MM.1S (cell line): ENCODE results near the gene RPL3.

ENCODE experiments used
- DNase-seq: peaks from one replicate; pipeline ENCODE4 v3.0.0-alpha.2; 2015
- H2AFZ ChIP-seq: fragments of 300-600 bp; sonication (generic); 2 replicates; pipeline ENCODE4 v1.6.0; 2016; ENCODE audit warnings: antibody characterized with exemption, low read length
- H3F3A ChIP-seq: fragments of 300-600 bp; sonication (generic); 2 replicates; pipeline ENCODE4 v1.6.1; 2016; ENCODE audit warnings: mild to moderate bottlenecking, antibody characterized with exemption, low read length, moderate library complexity, mixed read lengths; ENCODE audit not compliant: insufficient read depth
- H3K27ac ChIP-seq: fragments of 300-600 bp; sonication (generic); 2 replicates; pipeline ENCODE4 v1.5.1; 2016; ENCODE audit warnings: mild to moderate bottlenecking, low read length
- H3K27me3 ChIP-seq: fragments of 300-600 bp; sonication (generic); replicated peaks from 2 replicates; pipeline ENCODE4 v1.6.0; 2016; ENCODE audit warnings: low read length; ENCODE audit not compliant: insufficient read depth
- H3K36me3 ChIP-seq: fragments of 300-600 bp; sonication (generic); replicated peaks from 2 replicates; pipeline ENCODE4 v1.6.1; 2016; ENCODE audit warnings: mild to moderate bottlenecking, low read length, mixed read lengths; ENCODE audit not compliant: insufficient read depth
- H3K4me1 ChIP-seq: fragments of 300-600 bp; sonication (generic); 2 replicates; pipeline ENCODE4 v1.6.1; 2016; ENCODE audit warnings: low read length, mixed read lengths
- H3K4me2 ChIP-seq: fragments of 300-600 bp; sonication (generic); 2 replicates; pipeline ENCODE4 v1.6.0; 2016; ENCODE audit warnings: low read depth, low read length
- H3K4me3 ChIP-seq: fragments of 300-600 bp; sonication (generic); 2 replicates; pipeline ENCODE4 v1.5.1; 2016; ENCODE audit warnings: low read length, mixed read lengths
- H3K79me2 ChIP-seq: fragments of 300-600 bp; sonication (generic); 2 replicates; pipeline ENCODE4 v1.6.1; 2016; ENCODE audit warnings: mixed run types, low read length, mixed read lengths
- H3K9ac ChIP-seq: fragments of 300-600 bp; sonication (generic); 2 replicates; pipeline ENCODE4 v1.6.1; 2016; ENCODE audit warnings: low read length, mixed read lengths
- H3K9me2 ChIP-seq: fragments of 300-600 bp; sonication (generic); replicated peaks from 2 replicates; pipeline ENCODE4 v1.6.1; 2016; ENCODE audit warnings: mild to moderate bottlenecking, low read length, mixed read lengths; ENCODE audit not compliant: insufficient read depth
- H3K9me3 ChIP-seq: fragments of 300-600 bp; sonication (generic); replicated peaks from 2 replicates; pipeline ENCODE4 v1.6.1; 2016; ENCODE audit warnings: mild to moderate bottlenecking, low read length, mixed read lengths; ENCODE audit not compliant: insufficient read depth
- H4K20me1 ChIP-seq: fragments of 300-600 bp; sonication (generic); 2 replicates; pipeline ENCODE4 v1.6.1; 2016; ENCODE audit warnings: mild to moderate bottlenecking, low read length, moderate library complexity, mixed read lengths; ENCODE audit not compliant: insufficient read depth
- CTCF ChIP-seq: fragments of 300-600 bp; sonication (generic); IDR thresholded peaks from 2 replicates; pipeline ENCODE4 v1.5.1; 2016; ENCODE audit warnings: antibody characterized with exemption, low read length, mixed read lengths
- EZH2 ChIP-seq: fragments of 300-600 bp; sonication (generic); optimal IDR thresholded peaks from 2 replicates; pipeline ENCODE3; 2017; ENCODE audit warnings: low read depth, mild to moderate bottlenecking, antibody characterized with exemption, low read length, mixed read lengths
- EZH2phosphoT487 ChIP-seq: fragments of 300-600 bp; sonication (generic); IDR thresholded peaks from 2 replicates; pipeline ENCODE4 v1.6.1; 2018; ENCODE audit warnings: antibody characterized with exemption, low read length

The RPL3 gene

GRCh38 chr22:39312410-39312809 lies 7.0 kb downstream of the RPL3 start:
- H2AFZ ChIP-seq: no peak overlapping the region
- H3K36me3 ChIP-seq: peaks cover 36% of the 10 kb centered on the region
- peaks cover 59% of the 10 kb centered on the region for H4K20me1 ChIP-seq
- H3K27me3 ChIP-seq: no peaks in the 10 kb centered on the region
- DNase-seq: no peak
- H3K9ac ChIP-seq: no peak overlapping the region
- H3K4me1 ChIP-seq: peaks cover 18% of the 10 kb centered on the region
- H3K9me3 ChIP-seq: no peaks in the 10 kb centered on the region
- H3K27ac ChIP-seq: no peak overlapping the region
- H3K79me2 ChIP-seq: peaks cover 43% of the 10 kb centered on the region
- H3K9me2 ChIP-seq: no peaks in the 10 kb centered on the region
- no peak overlapping the region for H3K4me2 ChIP-seq
- H3K4me3 ChIP-seq: no peak overlapping the region
- TF ChIP-seq EZH2phosphoT487: no peak
- H3F3A ChIP-seq: peaks cover 89% of the 10 kb centered on the region

DNA sequence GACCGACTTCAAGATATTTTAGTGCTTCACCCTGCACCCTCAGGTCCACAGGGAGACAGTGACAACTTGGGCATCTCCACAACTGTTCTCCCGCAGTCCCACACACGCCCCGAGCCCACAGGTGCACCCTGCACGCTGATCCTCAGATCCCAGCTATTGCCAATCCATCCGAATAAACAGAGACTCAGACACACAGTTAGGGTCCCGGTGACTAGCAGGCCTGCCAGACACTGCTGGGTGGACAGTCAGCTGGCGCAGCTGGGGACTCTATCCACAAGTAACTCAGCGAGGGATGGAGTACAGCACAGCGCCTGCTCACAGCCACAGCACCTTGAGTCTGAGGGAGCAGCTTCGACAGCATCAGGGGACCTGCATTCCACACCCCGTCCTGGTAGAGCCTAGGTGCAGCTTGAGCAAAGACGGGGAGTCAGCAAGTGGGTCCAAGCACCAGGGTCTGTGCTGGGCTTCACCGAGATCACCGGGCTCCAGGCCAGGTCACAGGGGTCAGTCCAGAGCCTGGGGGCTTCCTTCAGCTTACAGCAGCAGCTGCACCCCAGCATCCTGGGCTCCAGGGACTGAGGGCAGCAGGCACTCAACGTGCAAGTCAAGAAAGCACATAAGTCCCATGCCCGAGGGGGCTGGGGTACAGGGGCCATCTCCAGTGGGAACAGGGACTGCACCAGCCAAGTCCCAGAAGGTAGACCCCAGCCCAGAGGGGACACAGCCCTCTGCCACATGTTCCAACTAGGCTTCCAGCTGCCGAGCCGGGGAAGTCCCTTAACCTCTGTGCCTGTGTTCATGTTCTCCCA lies 7.6 kb downstream of the RPL3 start:
- H3F3A ChIP-seq: peaks cover 83% of the 10 kb centered on the region
- TF ChIP-seq EZH2 (no peak), EZH2phosphoT487 (no peak), CTCF (no peak)
- H3K9ac ChIP-seq: no peak overlapping the region
- no peak overlapping the region for H2AFZ ChIP-seq
- H3K36me3 ChIP-seq: peaks cover 30% of the 10 kb centered on the region
- H3K27ac ChIP-seq: no peak overlapping the region
- H3K4me3 ChIP-seq: no peak overlapping the region
- H3K27me3 ChIP-seq: no peaks in the 10 kb centered on the region
- H3K9me2 ChIP-seq: no peaks in the 10 kb centered on the region
- H3K9me3 ChIP-seq: no peaks in the 10 kb centered on the region
- DNase-seq: no peak
- no peak overlapping the region for H3K4me2 ChIP-seq
- H4K20me1 ChIP-seq: peaks cover 53% of the 10 kb centered on the region
- H3K79me2 ChIP-seq: peaks cover 37% of the 10 kb centered on the region
- peaks cover 12% of the 10 kb centered on the region for H3K4me1 ChIP-seq

DNA sequence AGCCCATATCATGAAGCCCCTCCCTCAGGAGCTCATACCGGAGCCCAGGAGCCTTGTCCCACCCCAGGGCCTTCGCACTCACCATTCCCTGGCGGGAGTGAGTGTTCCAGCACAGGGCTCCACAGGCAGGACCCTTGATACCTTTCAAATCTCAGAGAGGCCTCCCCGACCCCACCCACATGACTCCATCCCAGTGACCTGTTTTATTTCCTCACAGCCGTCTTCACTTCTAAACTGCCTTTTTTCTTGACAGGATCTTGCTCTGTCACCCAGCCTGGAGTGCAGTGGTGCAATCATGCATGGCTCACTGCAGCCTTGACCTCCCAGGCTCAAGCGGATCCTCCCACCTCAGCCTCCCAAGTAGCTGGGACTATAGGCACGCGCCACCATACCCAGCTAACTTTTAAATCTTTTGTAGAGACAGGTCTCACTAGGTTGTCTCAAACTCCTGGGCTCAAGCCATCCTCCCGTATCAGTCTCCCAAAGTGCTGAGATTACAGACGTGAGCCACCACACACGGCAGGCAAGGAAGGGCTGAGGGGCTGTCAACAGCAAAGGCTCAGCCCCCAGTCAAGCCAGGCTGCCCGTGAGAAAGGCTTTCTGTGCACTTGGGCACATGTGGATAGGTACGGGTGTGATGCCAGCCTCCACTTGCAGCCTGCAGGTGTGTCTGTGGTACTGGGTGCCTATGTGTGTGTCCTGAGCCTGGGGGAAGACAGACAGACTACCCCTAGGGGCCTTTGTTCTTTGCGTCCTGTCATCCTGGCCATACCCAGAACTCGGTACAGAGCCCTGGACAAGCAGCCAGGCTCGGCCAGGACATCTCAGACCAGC lies 9.3 kb downstream of the RPL3 start:
- Histone ChIP-seq H3K9me3 (no peaks in the 10 kb centered on the region), H3K36me3 (peaks cover 22% of the 10 kb centered on the region), H3K79me2 (peaks cover 20% of the 10 kb centered on the region), H4K20me1 (peaks cover 37% of the 10 kb centered on the region), H3K27ac (no peak overlapping the region), H3K4me1 (0 out of 2 replicates have a peak, but pooled peaks cover 4% of the 10 kb centered on the region), H3K4me2 (no peak overlapping the region), H3K27me3 (no peaks in the 10 kb centered on the region), H3K9ac (no peak overlapping the region), H3K4me3 (no peak overlapping the region), H3F3A (peaks cover 66% of the 10 kb centered on the region), H2AFZ (no peak overlapping the region), H3K9me2 (no peaks in the 10 kb centered on the region)
- TF ChIP-seq EZH2 (no peak), EZH2phosphoT487 (no peak), CTCF (no peak)
- no peak for DNase-seq
